SK-N-MC (cell line): ENCODE data around the gene RCSD1.

Source experiments
- DNase-seq: peaks from one replicate; pipeline ENCODE4 v3.0.0-alpha.2; 2011; ENCODE audit warnings: low read depth, low spot score
- H3K27ac ChIP-seq: fragments of 200-600 bp; sonication (generic); 2 replicates; pipeline ENCODE4 v1.5.1; 2016; ENCODE audit warnings: mixed run types
- H3K36me3 ChIP-seq: fragments of 200-600 bp; sonication (generic); 2 replicates; pipeline ENCODE4 v1.6.1; 2017; ENCODE audit warnings: antibody characterized with exemption, low read length, mixed read lengths; ENCODE audit not compliant: insufficient read depth
- H3K4me3 ChIP-seq: fragments of 200-600 bp; sonication (generic); 2 replicates; pipeline ENCODE4 v1.5.1; 2016
- H3K9ac ChIP-seq: fragments of 200-600 bp; sonication (generic); 2 replicates; pipeline ENCODE4 v1.8.0; 2017; ENCODE audit warnings: mixed run types, mixed read lengths; ENCODE audit not compliant: insufficient read length
- H3K9me3 ChIP-seq: fragments of 200-600 bp; sonication (generic); 2 replicates; pipeline ENCODE4 v1.6.1; 2017; ENCODE audit warnings: low read depth, mild to moderate bottlenecking, antibody characterized with exemption, low read length, moderate library complexity, mixed read lengths
- EZH2 ChIP-seq: fragments of 200-600 bp; sonication (generic); IDR thresholded peaks from one replicate; pipeline ENCODE4 v1.6.1; 2017; ENCODE audit warnings: antibody characterized with exemption
- FOXP2 ChIP-seq: optimal IDR thresholded peaks from 2 replicates; pipeline ENCODE3; 2011; ENCODE audit warnings: mild to moderate bottlenecking, moderate library complexity; ENCODE audit not compliant: insufficient read depth; ENCODE audit errors: extremely low read length, control extremely low read depth
- POLR2AphosphoS5 ChIP-seq: IDR thresholded peaks from 2 replicates; pipeline ENCODE4 v1.6.1; 2012; ENCODE audit warnings: mild to moderate bottlenecking, low read depth, low read length, borderline replicate concordance

The RCSD1 gene

GRCh38 chr1:167665469-167665868 lies 35.4 kb downstream of the RCSD1 start:
- no peaks in the 10 kb centered on the region for H3K36me3 ChIP-seq

GRCh38 chr1:167666416-167666815 lies 36.4 kb downstream of the RCSD1 start:
- Histone ChIP-seq H3K27ac (no peak overlapping the region), H3K9me3 (no peaks in the 10 kb centered on the region), H3K36me3 (no peaks in the 10 kb centered on the region), H3K9ac (no peak overlapping the region), H3K4me3 (no peak overlapping the region)
- TF ChIP-seq FOXP2, result no peak
- no peak for TF ChIP-seq EZH2
- no peak for TF ChIP-seq POLR2AphosphoS5
- DNase-seq, result no peak

More at GRCh38 chr1:167665469-167665868, 35.4 kb downstream of the RCSD1 start:
- DNase-seq, result no peak
- no peak for TF ChIP-seq POLR2AphosphoS5
- TF ChIP-seq FOXP2, result no peak
- no peak for TF ChIP-seq EZH2
- Histone ChIP-seq H3K4me3 (no peak overlapping the region), H3K9me3 (no peaks in the 10 kb centered on the region), H3K9ac (no peak overlapping the region), H3K27ac (no peak overlapping the region)

- Histone ChIP-seq H3K9ac (no peak overlapping the region), H3K9me3 (no peaks in the 10 kb centered on the region), H3K4me3 (no peak overlapping the region), H3K36me3 (no peaks in the 10 kb centered on the region), H3K27ac (no peak overlapping the region)
- no peak for DNase-seq
- TF ChIP-seq POLR2AphosphoS5 (no peak), EZH2 (no peak), FOXP2 (no peak)
Measured at GRCh38 chr1:167667536-167667935, 37.5 kb downstream of the RCSD1 start.

DNA sequence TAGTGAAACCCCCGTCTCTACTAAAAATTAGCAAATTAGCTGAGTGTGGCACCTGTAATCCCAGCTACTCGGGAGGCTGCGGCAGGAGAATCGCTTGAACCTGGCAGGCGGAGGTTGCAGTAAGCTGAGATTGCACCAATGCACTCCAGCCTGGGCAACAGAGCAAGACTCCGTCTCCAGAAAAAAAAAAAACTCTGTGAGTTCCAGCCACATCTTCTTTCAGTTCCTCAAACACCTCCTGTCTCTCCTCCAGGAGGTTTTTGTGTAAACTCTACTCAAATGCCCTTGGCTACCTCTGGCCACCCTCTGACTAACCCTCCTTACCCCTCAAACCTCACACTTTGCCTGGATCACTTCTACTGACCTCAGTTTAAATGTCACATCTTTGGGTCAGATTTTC lies 38.1 kb downstream of the RCSD1 start:
- no peak overlapping the region for H3K9ac ChIP-seq
- no peak overlapping the region for H3K4me3 ChIP-seq
- TF ChIP-seq POLR2AphosphoS5, result no peak
- TF ChIP-seq FOXP2, result no peak
- no peak for TF ChIP-seq EZH2
- no peak for DNase-seq
- no peak overlapping the region for H3K27ac ChIP-seq
- H3K36me3 ChIP-seq, result no peaks in the 10 kb centered on the region
- H3K9me3 ChIP-seq, result no peaks in the 10 kb centered on the region

DNA sequence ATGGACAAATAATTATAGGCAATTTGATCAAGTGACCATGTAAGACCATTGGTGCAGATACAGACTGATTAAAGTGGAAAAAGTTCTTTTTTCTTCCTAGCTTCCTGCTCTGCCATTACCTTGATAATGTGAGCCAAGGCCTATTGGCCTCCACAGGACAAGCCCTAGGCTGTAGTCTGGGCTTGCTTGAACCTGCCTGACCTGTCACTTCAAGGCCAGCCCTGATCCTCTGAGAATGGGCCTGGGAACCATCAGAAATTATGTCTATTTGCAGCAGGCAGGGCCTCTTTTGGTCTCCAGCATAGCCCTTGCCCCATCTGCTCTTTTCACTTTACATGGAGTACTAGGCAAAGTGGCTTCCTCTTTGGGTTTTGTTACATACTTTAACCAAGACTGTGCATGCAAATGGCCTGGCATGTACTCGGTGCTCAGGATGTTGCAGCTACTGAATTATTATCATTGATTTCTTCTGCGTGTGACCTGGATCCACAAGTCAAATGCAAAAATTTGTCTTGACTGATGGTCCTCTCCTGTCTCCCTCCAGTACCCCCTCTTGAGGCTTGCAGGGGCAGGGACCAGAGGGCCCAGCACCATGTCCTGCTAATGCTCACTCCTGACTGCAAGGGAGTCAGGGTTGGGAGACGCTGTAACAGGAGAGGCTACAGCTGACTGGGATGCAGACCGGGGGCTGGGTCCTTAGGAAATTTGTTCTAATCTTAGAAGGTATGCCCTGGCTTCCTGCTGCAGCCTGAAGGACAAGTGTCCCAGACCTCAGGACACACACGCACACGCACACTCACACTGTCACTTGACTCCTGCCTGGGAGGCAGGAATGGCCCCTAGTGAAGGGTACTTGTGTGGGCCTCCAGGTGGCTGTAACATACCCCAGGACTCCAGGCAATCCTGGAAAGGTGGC lies 39.4 kb downstream of the RCSD1 start:
- no peaks in the 10 kb centered on the region for H3K36me3 ChIP-seq
- H3K4me3 ChIP-seq, result no peak overlapping the region
- H3K9me3 ChIP-seq, result no peaks in the 10 kb centered on the region
- TF ChIP-seq FOXP2 (no peak), EZH2 (no peak), POLR2AphosphoS5 (no peak)
- no peak for DNase-seq
- no peak overlapping the region for H3K27ac ChIP-seq
- H3K9ac ChIP-seq, result no peak overlapping the region

DNA sequence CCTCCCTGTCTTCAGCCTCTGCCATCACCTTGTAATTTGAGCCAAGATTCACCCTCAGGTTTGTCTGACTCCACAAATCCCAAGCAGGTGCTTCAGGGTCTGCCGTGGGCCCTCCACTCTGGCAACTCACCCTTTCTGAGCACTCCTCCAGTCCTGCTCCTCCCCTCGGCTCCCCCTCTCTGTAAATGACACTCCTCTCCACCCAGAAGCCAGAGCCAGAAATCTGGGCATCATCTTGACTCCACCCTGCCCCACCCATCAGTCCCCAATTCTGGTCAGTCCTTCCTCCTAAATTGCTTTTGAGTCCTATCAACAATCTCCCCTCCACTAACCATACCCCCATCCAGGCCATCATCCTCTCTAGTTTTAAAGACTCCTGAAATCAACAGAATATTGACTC lies 40.5 kb downstream of the RCSD1 start:
- no peak for DNase-seq
- Histone ChIP-seq H3K36me3 (no peaks in the 10 kb centered on the region), H3K9ac (no peak overlapping the region), H3K4me3 (no peak overlapping the region), H3K9me3 (no peaks in the 10 kb centered on the region), H3K27ac (no peak overlapping the region)
- TF ChIP-seq POLR2AphosphoS5 (no peak), FOXP2 (no peak), EZH2 (no peak)

DNA sequence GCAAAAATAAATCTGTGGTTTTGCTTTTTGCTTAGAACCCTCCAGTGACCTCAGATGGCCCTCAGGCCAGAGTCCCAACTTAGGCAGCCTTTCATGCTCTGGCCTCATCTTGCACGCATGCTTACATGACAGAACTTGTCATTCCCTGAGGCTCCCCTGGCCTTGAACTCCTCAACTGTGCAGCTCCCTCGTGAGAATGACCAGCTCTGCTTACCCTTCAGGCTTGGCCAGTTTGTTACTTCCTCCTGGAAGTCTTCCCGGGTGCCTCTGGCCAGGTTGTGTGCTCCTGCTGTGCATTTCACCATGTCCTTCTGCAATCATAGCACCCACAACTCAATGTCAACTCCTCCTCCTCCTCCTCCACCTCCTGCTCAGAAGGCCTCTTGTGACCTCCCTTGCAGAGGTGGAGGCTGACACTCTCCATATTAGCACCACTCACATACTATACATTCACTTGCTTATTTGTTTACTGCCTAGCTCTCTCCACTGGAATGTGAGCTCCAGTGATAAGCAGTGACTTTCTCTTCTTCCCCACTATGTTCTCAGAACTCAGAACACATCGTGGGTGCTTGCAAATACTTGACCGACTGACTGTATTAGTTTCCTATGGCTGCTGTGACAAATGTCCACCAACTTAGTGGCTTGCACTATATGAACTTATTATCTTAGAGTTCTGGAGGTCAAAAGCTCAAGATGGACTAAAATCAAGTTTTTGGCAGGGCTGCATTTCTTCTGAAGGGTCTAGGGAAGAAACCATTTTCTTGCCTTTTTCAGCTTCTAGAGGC lies 41.9 kb downstream of the RCSD1 start:
- Histone ChIP-seq H3K9me3 (no peaks in the 10 kb centered on the region), H3K36me3 (no peaks in the 10 kb centered on the region), H3K27ac (no peak overlapping the region), H3K4me3 (no peak overlapping the region), H3K9ac (no peak overlapping the region)
- TF ChIP-seq EZH2 (no peak), POLR2AphosphoS5 (no peak), FOXP2 (no peak)
- no peak for DNase-seq

DNA sequence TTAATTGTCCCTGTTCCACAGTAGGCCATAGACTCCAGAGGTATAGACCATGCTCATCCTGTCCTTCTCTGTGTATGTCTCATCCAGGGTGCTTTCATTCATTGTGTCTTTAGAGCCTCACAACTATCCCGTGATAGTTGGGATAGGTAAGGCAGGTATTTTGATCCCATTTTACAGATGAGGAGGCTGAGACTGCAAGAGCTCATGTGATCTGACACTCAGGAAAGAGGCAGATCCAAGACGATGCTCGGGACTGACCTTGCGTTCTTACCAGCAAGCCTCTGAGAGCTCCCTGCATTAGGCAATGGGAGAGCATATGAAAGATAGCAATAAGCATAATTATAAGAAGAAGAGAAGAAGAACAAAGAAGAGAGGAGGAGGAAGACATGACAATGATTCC lies 42.8 kb downstream of the RCSD1 start:
- no peaks in the 10 kb centered on the region for H3K36me3 ChIP-seq
- no peak for DNase-seq
- TF ChIP-seq EZH2, result no peak
- H3K9me3 ChIP-seq, result no peaks in the 10 kb centered on the region
- H3K9ac ChIP-seq, result no peak overlapping the region
- no peak overlapping the region for H3K4me3 ChIP-seq
- no peak overlapping the region for H3K27ac ChIP-seq
